H9 (cell line): ENCODE data around the gene DGCR2. TPM values are rescaled to one million over a fixed set of nuclear protein-coding genes. Genes with fewer than 3 reads are reported as not detected.

Source experiments
- DNase-seq: peaks from one replicate; pipeline ENCODE4 v3.0.0-alpha.2; 2017
- H2AFZ ChIP-seq: one replicate; pipeline ENCODE4 v1.6.1; 2013; ENCODE audit warnings: mild to moderate bottlenecking, low read length, control low read depth, moderate library complexity
- H2AK5ac ChIP-seq: 2 replicates; pipeline ENCODE4 v1.6.1; 2013; ENCODE audit warnings: low read length, control low read depth, mixed read lengths; ENCODE audit not compliant: insufficient read length
- H2BK120ac ChIP-seq: one replicate; pipeline ENCODE4 v1.6.1; 2013; ENCODE audit warnings: low read depth, mild to moderate bottlenecking, low read length, control low read depth, inconsistent platforms; ENCODE audit not compliant: poor library complexity, severe bottlenecking
- H2BK12ac ChIP-seq: 2 replicates; pipeline ENCODE4 v1.6.1; 2013; ENCODE audit warnings: low read length, control low read depth, mixed read lengths, low read depth; ENCODE audit not compliant: insufficient read length
- H2BK15ac ChIP-seq: 2 replicates; pipeline ENCODE4 v1.6.1; 2013; ENCODE audit warnings: low read depth, low read length, control low read depth
- H2BK20ac ChIP-seq: one replicate; pipeline ENCODE4 v1.6.1; 2013; ENCODE audit warnings: low read depth, mild to moderate bottlenecking, low read length, control low read depth, inconsistent platforms; ENCODE audit not compliant: poor library complexity, severe bottlenecking
- H2BK5ac ChIP-seq: 2 replicates; pipeline ENCODE4 v1.6.1; 2013; ENCODE audit warnings: low read length, control low read depth, mixed read lengths; ENCODE audit not compliant: insufficient read length
- H3K14ac ChIP-seq: 2 replicates; pipeline ENCODE4 v1.6.1; 2013; ENCODE audit warnings: low read length, control low read depth; ENCODE audit not compliant: insufficient read depth
- H3K18ac ChIP-seq: 2 replicates; pipeline ENCODE4 v1.6.1; 2013; ENCODE audit warnings: low read depth, mild to moderate bottlenecking, mixed read lengths, low read length, control low read depth; ENCODE audit not compliant: insufficient read length
- H3K23ac ChIP-seq: 2 replicates; pipeline ENCODE4 v1.6.1; 2013; ENCODE audit warnings: low read length, control low read depth, mixed read lengths, low read depth; ENCODE audit not compliant: insufficient read length
- H3K23me2 ChIP-seq: 2 replicates; pipeline ENCODE4 v1.6.1; 2013; ENCODE audit warnings: low read depth, mild to moderate bottlenecking, mixed read lengths, low read length, control low read depth; ENCODE audit not compliant: insufficient read length, poor library complexity, severe bottlenecking
- H3K27ac ChIP-seq: 2 replicates; pipeline ENCODE4 v1.5.1; 2013; ENCODE audit warnings: low read length, control low read depth, mixed read lengths, low read depth; ENCODE audit not compliant: insufficient read length
- H3K27me3 ChIP-seq: 2 replicates; pipeline ENCODE4 v1.6.1; 2013; ENCODE audit warnings: low read length, control low read depth, inconsistent platforms; ENCODE audit not compliant: insufficient read depth
- H3K4ac ChIP-seq: 2 replicates; pipeline ENCODE4 v1.6.1; 2013; ENCODE audit warnings: low read depth, mild to moderate bottlenecking, control low read depth, inconsistent platforms, low read length, moderate library complexity
- H3K4me1 ChIP-seq: 2 replicates; pipeline ENCODE4 v1.6.1; 2013; ENCODE audit warnings: low read length, control low read depth, inconsistent platforms; ENCODE audit not compliant: insufficient read depth
- H3K4me2 ChIP-seq: 2 replicates; pipeline ENCODE4 v1.6.1; 2013; ENCODE audit warnings: low read length, control low read depth, mixed read lengths; ENCODE audit not compliant: insufficient read length, insufficient read depth
- H3K56ac ChIP-seq: 2 replicates; pipeline ENCODE4 v1.6.1; 2013; ENCODE audit warnings: low read depth, mild to moderate bottlenecking, mixed read lengths, low read length, control low read depth; ENCODE audit not compliant: insufficient read length
- H3K79me1 ChIP-seq: 2 replicates; pipeline ENCODE4 v1.6.1; 2013; ENCODE audit warnings: low read depth, mild to moderate bottlenecking, moderate library complexity, low read length, control low read depth, inconsistent platforms; ENCODE audit not compliant: insufficient read depth, poor library complexity, severe bottlenecking
- H3K79me2 ChIP-seq: 2 replicates; pipeline ENCODE4 v1.6.1; 2013; ENCODE audit warnings: low read length, control low read depth, inconsistent platforms; ENCODE audit not compliant: insufficient read depth
- H3K9ac ChIP-seq: 2 replicates; pipeline ENCODE4 v1.6.1; 2013; ENCODE audit warnings: low read length, control low read depth, mixed read lengths; ENCODE audit not compliant: insufficient read length; ENCODE audit errors: extremely low read depth
- H3K9me3 ChIP-seq: one replicate; pipeline ENCODE4 v1.6.1; 2013; ENCODE audit warnings: low read depth, low read length, inconsistent platforms; ENCODE audit not compliant: control insufficient read depth
- H3T11ph ChIP-seq: one replicate; pipeline ENCODE4 v1.6.1; 2013; ENCODE audit warnings: mild to moderate bottlenecking, low read length, control low read depth, inconsistent platforms
- H4K20me1 ChIP-seq: one replicate; pipeline ENCODE4 v1.6.1; 2013; ENCODE audit not compliant: control insufficient read depth, insufficient read length, insufficient read depth
- H4K5ac ChIP-seq: 2 replicates; pipeline ENCODE4 v1.6.1; 2013; ENCODE audit warnings: low read depth, mild to moderate bottlenecking, mixed read lengths, low read length, control low read depth; ENCODE audit not compliant: insufficient read length
- H4K8ac ChIP-seq: replicated peaks from 2 replicates; pipeline ENCODE4 v1.6.1; 2013; ENCODE audit warnings: low read length, control low read depth, mixed read lengths, low read depth; ENCODE audit not compliant: insufficient read length
- H4K91ac ChIP-seq: 2 replicates; pipeline ENCODE4 v1.6.1; 2013; ENCODE audit warnings: low read depth, mild to moderate bottlenecking, moderate library complexity, mixed read lengths, low read length, control low read depth; ENCODE audit not compliant: insufficient read length
- H3K27ac Mint-ChIP-seq, 3 experiments: 2 replicates in 2 of 3; 3 replicates in 1 of 3; pipeline ENCODE4 v1.8.0; 2020 to 2021; ENCODE audit warnings: mixed read lengths in 3 of 3, mild to moderate bottlenecking in 1 of 3, moderate library complexity in 1 of 3
- H3K27me3 Mint-ChIP-seq: 2 replicates; pipeline ENCODE4 v1.8.0; 2021; ENCODE audit warnings: low read depth, mild to moderate bottlenecking, moderate library complexity, mixed read lengths
- H3K36me3 Mint-ChIP-seq, 3 experiments: 2 replicates in 2 of 3; 3 replicates in 1 of 3; pipeline ENCODE4 v1.8.0; 2020 to 2021; ENCODE audit warnings: low read depth in 3 of 3, mixed read lengths in 3 of 3; ENCODE audit not compliant: insufficient read depth in 1 of 3
- H3K4me1 Mint-ChIP-seq, 2 experiments: 2 replicates each; pipeline ENCODE4 v1.8.0; 2020; ENCODE audit warnings: mixed read lengths in 2 of 2
- H3K4me3 Mint-ChIP-seq, 2 experiments: 2 replicates in 1 of 2; 3 replicates in 1 of 2; pipeline ENCODE4 v1.8.0; 2020 to 2021; ENCODE audit warnings: mild to moderate bottlenecking in 2 of 2, mixed read lengths in 2 of 2, moderate library complexity in 1 of 2
- H3K9me3 Mint-ChIP-seq, 2 experiments: 2 replicates in 1 of 2; 3 replicates in 1 of 2; pipeline ENCODE4 v1.8.0; 2020; ENCODE audit warnings: mild to moderate bottlenecking in 2 of 2, mixed read lengths in 2 of 2, moderate library complexity in 1 of 2
- WGBS: extraction: QIAGEN DNeasy Blood & Tissue Kit; methylation state at CpG from one replicate; pipeline ENCODE4 v1.1.7; 2013; ENCODE audit warnings: missing lambda C conversion rate, low lambda C conversion rate, mixed read lengths; ENCODE audit not compliant: insufficient read length; ENCODE audit errors: extremely low coverage; 5-methylcytosine and 5-hydroxymethylcytosine counted together
- total RNA-seq: library from RNA; stranded (reverse); gene quantifications from 2 replicates; pipeline ENCODE4 v1.2.1, GENCODE V29; 2021
- TF ChIP-seq, protein P1 (sequence below): fragments of 200-600 bp; sonication (generic); conservative IDR thresholded peaks from 3 replicates; pipeline ENCODE4 v1.8.0; 2021; ENCODE audit warnings: antibody characterized with exemption, mild to moderate bottlenecking

The DGCR2 gene
- total RNA-seq, 1 experiment from 2014 or later, result 47.2 TPM

DNA sequence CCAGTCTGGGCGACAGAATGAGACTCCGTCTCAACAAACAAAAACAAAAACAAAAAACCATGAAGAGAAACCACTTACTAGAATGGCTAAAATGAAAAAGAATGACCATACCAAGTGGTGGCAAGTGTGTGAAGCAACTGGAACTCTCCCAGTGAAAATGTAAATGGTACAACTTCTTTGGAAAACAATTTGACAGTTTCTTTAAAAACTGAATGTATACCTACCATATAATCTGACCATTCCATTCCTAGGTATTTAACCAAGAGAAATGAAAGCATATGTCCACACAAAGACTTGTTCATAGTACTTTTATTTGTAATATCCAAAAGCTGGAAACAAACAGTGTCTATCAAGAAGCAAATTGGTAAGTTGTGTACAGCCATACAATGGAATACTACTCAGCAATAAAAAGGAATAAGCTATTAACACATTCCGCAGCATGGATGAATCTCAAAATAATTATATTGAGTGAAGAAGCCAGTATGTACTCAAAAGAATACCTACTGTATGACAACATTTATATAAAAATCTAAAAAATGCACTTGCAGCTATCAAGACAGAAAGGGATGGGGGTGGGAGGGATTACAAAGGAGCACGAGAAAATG lies 27.7 kb downstream of the DGCR2 start:
- Histone ChIP-seq H2BK12ac (no peak overlapping the region), H4K91ac (no peak overlapping the region), H3K4me2 (no peak overlapping the region), H2BK15ac (no peak overlapping the region), H2BK120ac (no peak overlapping the region), H3K56ac (no peak overlapping the region), H3K27me3 (no peaks in the 10 kb centered on the region), H4K5ac (no peak overlapping the region), H2BK20ac (no peak overlapping the region), H2BK5ac (no peak overlapping the region), H3K23ac (no peak overlapping the region), H3K14ac (no peak overlapping the region), H3K23me2 (no peaks in the 10 kb centered on the region), H3K9ac (no peak overlapping the region), H2AK5ac (no peak overlapping the region), H4K8ac (no peak overlapping the region), H3K9me3 (no peaks in the 10 kb centered on the region), H3K4me1 (no peaks in the 10 kb centered on the region), H3K79me1 (no peaks in the 10 kb centered on the region), H4K20me1 (no peaks in the 10 kb centered on the region), H3K27ac (no peak overlapping the region), H3K79me2 (no peaks in the 10 kb centered on the region), H2AFZ (no peak overlapping the region), H3K4ac (no peak overlapping the region), H3T11ph (no peak overlapping the region), H3K18ac (no peak overlapping the region)
- TF ChIP-seq, protein P1, sequence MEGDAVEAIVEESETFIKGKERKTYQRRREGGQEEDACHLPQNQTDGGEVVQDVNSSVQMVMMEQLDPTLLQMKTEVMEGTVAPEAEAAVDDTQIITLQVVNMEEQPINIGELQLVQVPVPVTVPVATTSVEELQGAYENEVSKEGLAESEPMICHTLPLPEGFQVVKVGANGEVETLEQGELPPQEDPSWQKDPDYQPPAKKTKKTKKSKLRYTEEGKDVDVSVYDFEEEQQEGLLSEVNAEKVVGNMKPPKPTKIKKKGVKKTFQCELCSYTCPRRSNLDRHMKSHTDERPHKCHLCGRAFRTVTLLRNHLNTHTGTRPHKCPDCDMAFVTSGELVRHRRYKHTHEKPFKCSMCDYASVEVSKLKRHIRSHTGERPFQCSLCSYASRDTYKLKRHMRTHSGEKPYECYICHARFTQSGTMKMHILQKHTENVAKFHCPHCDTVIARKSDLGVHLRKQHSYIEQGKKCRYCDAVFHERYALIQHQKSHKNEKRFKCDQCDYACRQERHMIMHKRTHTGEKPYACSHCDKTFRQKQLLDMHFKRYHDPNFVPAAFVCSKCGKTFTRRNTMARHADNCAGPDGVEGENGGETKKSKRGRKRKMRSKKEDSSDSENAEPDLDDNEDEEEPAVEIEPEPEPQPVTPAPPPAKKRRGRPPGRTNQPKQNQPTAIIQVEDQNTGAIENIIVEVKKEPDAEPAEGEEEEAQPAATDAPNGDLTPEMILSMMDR, result no peak
- peaks cover 0 to 16% (median 0%) of the 10 kb centered on the region in 3 experiments; a peak in 4 of 7 replicates for H3K36me3 Mint-ChIP-seq
- WGBS, result no CpG with 5 or more reads among the region's 4 CpGs
- DNase-seq, result no peak
- H3K4me3 Mint-ChIP-seq, result no peak overlapping the region
- H3K27ac Mint-ChIP-seq, result no peak overlapping the region
- peaks cover 0 to 2% of the 10 kb centered on the region in 2 experiments; a peak in 1 of 4 replicates for H3K4me1 Mint-ChIP-seq
- H3K9me3 Mint-ChIP-seq, result no peaks in the 10 kb centered on the region
- H3K27me3 Mint-ChIP-seq, result no peaks in the 10 kb centered on the region
